HCEC 1CT (cell line): ENCODE results near the gene KRT2.

Experiments used
- DNase-seq: peaks from one replicate; pipeline ENCODE4 v3.0.0-alpha.2; 2017

Gene KRT2

GRCh38 chr12:52662093-52662917 lies 10.3 kb upstream of the KRT2 start:
- DNase-seq: no peak

GRCh38 chr12:52661668-52662067 lies 9.7 kb upstream of the KRT2 start:
- DNase-seq: no peak

DNA sequence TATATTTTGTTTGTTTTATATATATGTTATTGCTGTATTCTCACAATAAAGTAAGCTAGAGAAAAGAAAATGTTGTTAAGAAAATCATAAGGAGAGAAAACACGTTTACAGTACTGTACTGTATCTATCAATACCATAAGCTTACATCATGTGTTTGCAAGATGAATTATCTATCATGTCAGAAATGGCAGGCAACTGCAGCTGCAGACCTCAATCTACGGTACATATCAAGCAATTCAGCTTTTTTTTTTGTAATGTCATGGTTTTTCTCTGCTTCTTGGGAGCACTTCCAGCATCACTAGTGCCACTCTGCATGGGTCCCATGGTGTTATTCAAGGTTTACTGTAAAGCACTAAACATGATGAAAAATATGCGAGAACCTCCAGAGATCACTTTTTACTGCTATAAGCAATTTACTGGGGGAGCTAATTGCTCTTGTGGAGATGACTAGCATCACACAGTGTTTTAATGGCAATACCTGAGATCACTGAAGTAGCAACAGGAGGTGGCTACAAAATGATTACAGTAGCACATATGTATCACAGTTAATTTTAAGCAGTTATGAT lies 9.0 kb upstream of the KRT2 start:
- DNase-seq: no peak

DNA sequence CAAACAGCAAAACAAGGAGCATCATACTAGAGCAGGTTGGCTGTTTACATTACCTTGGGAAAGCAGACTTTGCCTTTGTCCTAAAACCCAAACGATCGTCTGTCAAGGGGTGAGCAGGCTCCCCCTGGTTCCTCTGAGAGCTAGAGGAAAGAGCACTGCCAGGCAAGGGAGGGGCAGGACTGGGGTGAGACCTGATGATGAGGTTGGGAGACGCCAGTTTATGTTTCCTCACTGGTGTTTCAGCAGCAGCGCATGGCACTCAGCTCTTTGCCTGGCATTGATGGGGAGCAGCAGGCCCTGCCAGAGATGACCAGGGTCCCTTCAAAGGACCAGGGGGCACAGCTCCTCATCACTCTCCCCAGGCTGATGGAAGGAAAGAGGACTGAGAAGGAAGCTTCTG lies 7.9 kb upstream of the KRT2 start:
- no peak for DNase-seq

DNA sequence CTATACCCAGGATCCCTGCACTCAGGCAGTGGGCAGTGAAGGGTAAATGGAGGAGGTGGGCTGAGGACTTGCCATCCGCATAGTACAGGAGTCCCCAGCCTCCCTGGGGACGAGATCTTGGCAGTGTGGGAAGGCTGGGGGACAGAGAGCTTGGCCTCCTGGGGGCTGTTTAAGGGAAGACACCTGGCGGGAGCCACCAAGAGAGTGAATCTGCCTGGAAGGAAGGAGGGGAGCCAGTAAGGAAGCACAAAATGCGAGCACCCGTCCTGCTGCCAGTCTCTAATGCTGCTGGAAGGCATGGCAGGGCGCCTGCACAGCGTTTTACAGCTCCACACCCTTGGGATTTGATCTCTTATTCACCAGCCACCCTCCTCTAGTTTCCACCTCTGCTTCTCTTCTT lies 7.4 kb upstream of the KRT2 start:
- no peak for DNase-seq

DNA sequence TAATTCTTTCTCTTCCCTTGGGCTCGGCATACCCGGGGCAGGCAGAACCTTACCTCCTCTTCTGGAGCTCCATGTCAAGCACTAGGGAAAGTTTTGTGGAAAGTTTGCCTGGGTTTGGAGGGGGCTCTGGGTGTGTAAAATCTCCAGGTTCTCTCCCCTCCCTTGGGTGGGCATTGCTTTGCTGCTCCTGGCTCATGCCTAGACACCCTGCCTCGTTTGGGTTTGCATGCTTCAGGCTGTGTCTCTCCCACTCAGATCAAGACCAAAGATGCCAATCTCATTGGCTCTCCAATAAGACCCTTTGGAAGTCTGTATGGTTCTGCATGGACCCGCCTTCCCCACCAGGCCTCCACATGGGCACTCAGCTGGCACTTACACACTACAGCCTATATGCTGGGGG lies 6.2 kb upstream of the KRT2 start:
- DNase-seq: no peak

GRCh38 chr12:52657250-52657902 lies 5.4 kb upstream of the KRT2 start:
- DNase-seq: no peak

DNA sequence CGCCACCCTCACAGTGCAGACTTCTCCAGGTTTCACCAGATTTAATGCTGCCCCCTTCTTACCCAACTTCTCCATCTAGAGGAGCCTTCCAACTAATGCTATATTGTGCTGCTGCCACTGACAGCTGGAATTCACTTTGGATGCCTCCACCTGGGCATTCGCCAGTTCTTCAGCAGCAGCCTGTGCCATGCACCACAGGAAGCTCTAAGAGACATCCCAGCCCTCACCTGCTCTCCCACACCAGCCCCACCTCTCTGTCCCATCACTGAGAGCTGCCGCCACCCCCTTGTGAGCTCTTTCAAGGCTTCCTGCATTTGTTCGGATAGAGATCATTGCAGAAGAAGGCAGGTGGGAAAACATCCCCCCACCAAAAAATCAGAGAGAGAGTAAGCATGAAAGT lies 4.6 kb upstream of the KRT2 start:
- DNase-seq: no peak

DNA sequence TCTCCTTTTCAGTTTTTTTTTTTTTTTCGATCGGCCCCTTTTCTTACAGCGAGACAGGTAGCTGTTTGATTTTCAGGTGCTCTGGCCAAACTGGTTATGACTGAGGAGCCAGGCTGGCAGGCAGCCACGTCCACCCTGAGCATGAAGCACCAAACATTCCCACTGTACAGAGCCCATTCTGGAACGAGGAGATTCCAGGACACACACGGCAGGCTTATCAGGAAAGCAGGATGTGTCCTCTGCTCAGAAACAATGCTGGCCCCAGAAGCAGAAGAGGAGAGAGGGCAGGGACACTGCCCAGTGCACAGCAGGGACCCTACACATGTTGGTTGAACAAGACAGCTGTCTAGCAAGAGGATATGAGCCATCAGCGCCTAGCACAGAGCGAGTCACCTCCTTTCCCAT lies 3.7 kb upstream of the KRT2 start:
- DNase-seq: no peak

- no peak for DNase-seq
Observed at GRCh38 chr12:52655251-52655650, 3.2 kb upstream of the KRT2 start.

DNA sequence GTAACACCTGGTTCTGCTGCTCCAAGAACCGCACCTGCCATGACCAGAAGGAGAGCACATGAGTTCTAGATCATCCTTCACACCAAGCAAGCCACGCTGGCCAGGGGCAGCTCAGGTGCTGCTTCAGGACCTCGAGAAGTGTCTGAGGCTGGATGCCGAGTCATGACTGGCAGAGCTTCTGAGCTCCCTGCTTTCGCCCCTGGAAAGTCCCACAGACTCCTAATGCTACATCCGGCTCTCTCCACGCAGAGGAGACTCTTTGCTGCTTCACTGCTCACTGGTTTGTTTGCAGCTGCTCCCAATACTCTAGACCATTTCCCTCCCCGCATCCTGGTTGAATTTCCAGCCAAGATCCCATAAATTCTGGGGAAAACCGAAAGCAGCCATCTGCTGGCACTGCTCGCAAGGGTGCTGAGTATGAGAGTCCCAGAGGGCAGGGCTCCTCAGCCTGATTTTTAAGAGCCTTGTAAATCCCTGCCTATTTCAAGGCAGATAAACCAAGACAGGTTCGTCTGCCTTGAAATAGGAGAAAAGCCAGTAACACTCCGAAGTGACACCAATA lies 1.4 kb downstream of the KRT2 start:
- DNase-seq: no peak

DNA sequence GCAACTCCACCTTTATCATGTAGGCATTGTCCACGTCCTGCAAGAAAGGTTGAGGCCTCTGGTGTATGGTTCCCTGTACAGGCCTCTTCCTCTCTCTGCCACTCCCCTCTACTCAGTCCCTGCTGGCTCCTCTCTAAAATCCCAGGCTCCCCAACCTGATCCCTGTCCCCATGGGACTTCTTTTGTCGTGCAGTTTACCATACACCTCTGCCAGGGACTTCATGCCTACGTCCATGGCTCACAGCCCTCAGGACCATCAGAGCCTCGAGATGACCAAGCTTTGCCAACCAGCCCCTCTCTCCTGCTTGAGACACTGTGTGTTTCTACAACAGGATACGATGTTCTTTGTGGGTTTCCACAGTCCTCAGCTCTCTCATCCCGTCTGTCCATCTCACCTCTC lies 2.9 kb downstream of the KRT2 start:
- no peak for DNase-seq

- no peak for DNase-seq
Observed at GRCh38 chr12:52648012-52648550, 3.9 kb downstream of the KRT2 start.

- no peak for DNase-seq
Observed at GRCh38 chr12:52647601-52648000, 4.4 kb downstream of the KRT2 start.

DNA sequence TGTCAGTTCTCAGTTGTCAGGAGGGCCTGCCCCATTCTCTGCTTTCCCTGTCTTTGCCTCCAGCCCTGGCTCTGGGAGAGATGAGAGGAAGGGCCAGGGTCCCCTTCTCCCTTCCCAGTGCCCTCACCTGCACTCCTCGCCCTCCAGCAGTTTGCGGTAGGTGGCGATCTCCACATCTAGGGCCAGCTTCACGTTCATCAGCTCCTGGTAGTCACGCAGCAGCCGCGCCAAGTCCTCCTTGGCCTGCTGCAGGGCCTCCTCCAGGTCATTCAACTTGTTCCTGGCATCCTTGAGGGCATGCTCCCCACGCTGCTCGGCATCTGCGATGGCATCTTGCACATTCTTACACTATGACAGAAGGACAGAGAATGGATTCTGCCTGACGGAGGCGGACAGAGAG lies 5.4 kb downstream of the KRT2 start:
- DNase-seq: no peak

DNA sequence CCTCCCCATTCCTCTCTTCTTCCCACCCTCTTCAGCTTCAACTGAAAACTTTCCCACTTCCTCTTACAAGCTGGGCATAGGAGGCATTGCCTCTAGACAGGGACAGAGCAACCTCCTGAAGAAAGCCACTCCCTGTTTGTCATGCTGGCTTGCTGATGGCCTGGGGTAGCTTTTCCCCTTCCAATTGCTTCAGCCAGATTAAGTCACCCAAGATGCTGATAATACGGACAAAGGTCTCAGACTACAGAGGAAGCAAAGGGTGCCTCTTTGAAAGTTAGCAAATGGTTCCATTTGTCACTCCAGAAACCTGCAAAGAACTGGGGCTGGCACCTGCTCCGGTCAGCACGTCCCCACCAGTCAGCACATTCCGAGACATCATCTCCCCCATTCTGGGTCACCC lies 6.0 kb downstream of the KRT2 start:
- DNase-seq: no peak

GRCh38 chr12:52645120-52645761 lies 6.8 kb downstream of the KRT2 start:
- DNase-seq: no peak

GRCh38 chr12:52644078-52644415 lies 8.0 kb downstream of the KRT2 start:
- no peak for DNase-seq

DNA sequence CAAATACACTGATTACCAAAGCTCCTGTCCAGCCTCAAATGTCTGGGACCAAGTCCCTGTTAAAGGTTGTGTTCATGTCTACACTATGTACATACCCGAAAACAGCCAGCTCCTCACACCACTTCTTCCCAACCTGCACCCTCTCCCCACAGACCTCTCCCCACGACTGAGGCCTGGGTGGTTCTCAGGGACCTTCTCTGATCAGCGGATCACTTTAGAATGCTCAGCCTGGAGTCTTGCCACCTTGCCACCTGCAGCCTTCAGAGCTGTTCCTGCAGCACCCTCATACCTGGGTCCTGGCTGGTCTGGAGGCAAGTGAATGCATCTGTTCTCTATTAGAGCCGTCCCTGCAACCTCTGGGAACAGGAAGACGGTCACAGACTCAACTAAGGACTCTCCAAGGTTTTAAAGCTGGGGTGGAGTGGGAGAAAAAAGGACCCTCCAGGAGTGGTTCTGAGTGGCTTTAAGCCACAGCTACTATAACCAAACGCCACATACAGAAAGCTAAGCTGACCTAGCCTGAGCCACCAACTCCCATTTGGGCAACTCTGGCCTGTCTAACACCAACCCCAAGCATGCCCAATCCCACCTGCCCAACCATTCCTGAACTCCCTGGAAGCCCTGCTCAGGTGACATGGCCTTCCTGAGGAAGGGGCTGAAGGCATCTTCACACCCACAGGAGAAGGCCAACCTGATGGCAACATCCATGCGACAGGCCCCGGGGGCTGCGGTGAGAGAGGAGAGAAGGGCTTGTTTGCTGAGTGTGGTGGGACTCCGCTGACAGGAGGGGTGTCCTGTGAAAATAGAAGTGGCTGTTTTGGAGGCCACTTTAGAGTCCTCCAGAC lies 8.6 kb downstream of the KRT2 start:
- DNase-seq: no peak

DNA sequence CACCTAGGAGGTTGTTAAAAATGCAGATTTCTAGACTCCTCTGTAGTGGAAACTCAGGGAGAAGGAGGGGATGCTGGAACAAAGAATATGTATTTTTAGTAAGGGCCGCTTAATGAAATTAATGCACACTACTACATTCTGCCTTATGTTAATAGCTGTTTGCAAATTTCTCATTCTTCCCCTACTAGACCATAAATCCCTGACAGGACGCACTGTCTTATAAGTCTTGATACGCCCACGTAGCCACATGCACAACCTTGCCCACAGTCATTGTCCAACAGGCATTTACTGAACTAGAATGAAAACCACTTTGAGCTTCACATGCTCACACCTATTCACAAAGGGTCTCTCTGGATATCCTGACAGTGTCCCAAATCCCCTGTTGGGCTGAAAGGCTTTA lies 10.5 kb downstream of the KRT2 start:
- DNase-seq: no peak

DNA sequence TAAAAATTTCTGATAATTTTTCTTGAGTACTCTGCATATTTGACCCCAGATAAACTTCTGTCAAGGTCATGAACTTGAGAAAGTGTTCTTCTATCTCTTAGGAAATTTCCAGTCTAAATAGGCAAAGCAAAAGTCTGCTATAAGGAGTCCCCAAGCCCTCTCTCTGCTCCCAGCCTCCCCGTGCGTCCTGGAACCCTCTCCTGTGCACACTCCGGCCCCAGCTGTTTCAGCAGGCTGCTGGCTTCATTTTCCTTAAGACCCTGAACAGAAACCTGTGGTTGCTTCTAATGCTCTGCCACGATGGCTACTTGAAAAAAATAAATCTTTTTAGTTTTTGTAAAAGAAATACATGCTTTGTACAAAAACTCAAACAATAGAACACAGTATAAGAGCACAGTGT lies 14.7 kb downstream of the KRT2 start:
- no peak for DNase-seq

GRCh38 chr12:52636592-52637258 lies 15.3 kb downstream of the KRT2 start:
- DNase-seq: no peak
